HG02840 (cell line): ENCODE measurements around the gene TPPP.

Experiments
- ATAC-seq: cut with Tn5 transposase; IDR thresholded peaks from one replicate; pipeline ENCODE4 v1.9.1; 2021; ENCODE audit warnings: mild to moderate bottlenecking, moderate library complexity, moderate number of reproducible peaks; ENCODE audit not compliant: unreplicated experiment, low FRiP score

The TPPP gene

GRCh38 chr5:612498-613424 lies 80.4 kb downstream of the TPPP start:
- ATAC-seq = peak; percentile 26

GRCh38 chr5:611731-612486 lies 81.2 kb downstream of the TPPP start, which contains the start of gene CEP72:
Gene CEP72 (plus strand): TSS chr5:612340. CDS start chr5:612362, 22 bp downstream.
- ATAC-seq = peak; percentile 79

GRCh38 chr5:610744-611730 lies 82.1 kb downstream of the TPPP start:
- no peak for ATAC-seq

GRCh38 chr5:610011-610743 lies 83.0 kb downstream of the TPPP start:
- no peak for ATAC-seq
